HepG2 (cell line): Measurements from ENCODE around the gene CTXN1. TPM values are rescaled to one million over a fixed set of nuclear protein-coding genes. Genes with fewer than 3 reads are reported as not detected.

Experiments used
- AGO1 ChIP-seq: fragments of 200-400 bp; formaldehyde crosslinking; IDR thresholded peaks from 2 replicates; pipeline ENCODE4 v1.6.1; 2017; ENCODE audit warnings: mild to moderate bottlenecking, low read depth, low read length, moderate library complexity; ENCODE audit not compliant: poor library complexity, severe bottlenecking
- CBX2 ChIP-seq, 2 experiments: fragments of 200-600 bp in 1 of 2; sonication (generic); formaldehyde crosslinking in 1 of 2; IDR thresholded peaks; 2 replicates each; pipeline versions ENCODE4 v1.7.0 to v1.8.1; 2018 to 2022; ENCODE audit warnings: low read depth in 2 of 2, low read length in 1 of 2, mild to moderate bottlenecking in 1 of 2, missing genetic modification reagents in 1 of 2
- ELF1 ChIP-seq: sonication (generic); formaldehyde crosslinking; IDR thresholded peaks from 2 replicates; pipeline ENCODE4 v1.4.0; 2020; ENCODE audit warnings: missing genetic modification reagents
- HBP1 ChIP-seq: IDR thresholded peaks from 2 replicates; pipeline ENCODE4 v1.6.1; 2016; ENCODE audit warnings: low read depth, control low read depth
- HES4 ChIP-seq: sonication (generic); formaldehyde crosslinking; IDR thresholded peaks from 2 replicates; pipeline ENCODE4 v1.9.0; 2021; ENCODE audit warnings: mild to moderate bottlenecking, missing genetic modification reagents, borderline replicate concordance
- HIC2 ChIP-seq: sonication (generic); formaldehyde crosslinking; IDR thresholded peaks from 2 replicates; pipeline ENCODE4 v1.9.0; 2022; ENCODE audit warnings: low read depth, missing genetic modification reagents
- NFATC3 ChIP-seq: sonication (generic); formaldehyde crosslinking; IDR thresholded peaks from 2 replicates; pipeline ENCODE4 v1.5.1; 2020; ENCODE audit warnings: mild to moderate bottlenecking, missing genetic modification reagents
- POGZ ChIP-seq: sonication (generic); formaldehyde crosslinking; IDR thresholded peaks from 2 replicates; pipeline ENCODE4 v1.4.0; 2020; ENCODE audit warnings: mild to moderate bottlenecking, missing genetic modification reagents
- POLR2AphosphoS2 ChIP-seq: IDR thresholded peaks from 2 replicates; pipeline ENCODE4 v1.6.1; 2011; ENCODE audit warnings: low read depth, low read length, improper control_type of control experiment
- SNAI1 ChIP-seq: sonication (generic); formaldehyde crosslinking; IDR thresholded peaks from 2 replicates; pipeline ENCODE4 v1.5.0; 2020; ENCODE audit warnings: mild to moderate bottlenecking, missing genetic modification reagents, borderline replicate concordance
- TBX3 ChIP-seq: fragments of 450-650 bp; IDR thresholded peaks from 2 replicates; pipeline ENCODE4 v1.6.1; 2017; ENCODE audit warnings: antibody characterized with exemption, mild to moderate bottlenecking, inconsistent platforms, borderline replicate concordance
- TMF1 ChIP-seq: sonication (generic); formaldehyde crosslinking; IDR thresholded peaks from 2 replicates; pipeline ENCODE4 v1.8.1; 2022; ENCODE audit warnings: low read depth, missing genetic modification reagents
- ZFAT ChIP-seq: sonication (generic); formaldehyde crosslinking; conservative IDR thresholded peaks from 2 replicates; pipeline ENCODE4 v1.8.1; 2023; ENCODE audit warnings: missing genetic modification reagents, inconsistent platforms
- ZNF251 ChIP-seq: sonication (generic); formaldehyde crosslinking; IDR thresholded peaks from 2 replicates; pipeline ENCODE4 v1.9.0; 2021; ENCODE audit warnings: mild to moderate bottlenecking, missing genetic modification reagents
- ZNF414 ChIP-seq: sonication (generic); formaldehyde crosslinking; IDR thresholded peaks from 2 replicates; pipeline ENCODE4 v1.5.0; 2020; ENCODE audit warnings: missing genetic modification reagents
- ZNF605 ChIP-seq: sonication (generic); formaldehyde crosslinking; IDR thresholded peaks from 2 replicates; pipeline ENCODE4 v1.8.0; 2022; ENCODE audit warnings: mild to moderate bottlenecking, missing genetic modification reagents
- ZNF614 ChIP-seq: IDR thresholded peaks from 2 replicates; pipeline ENCODE4 v1.6.1; 2018; ENCODE audit warnings: missing biosample characterization, missing genetic modification reagents, inconsistent platforms, borderline replicate concordance
- ZNF615 ChIP-seq: sonication (generic); formaldehyde crosslinking; IDR thresholded peaks from 2 replicates; pipeline ENCODE4 v1.5.0; 2020; ENCODE audit warnings: mild to moderate bottlenecking, missing genetic modification reagents, borderline replicate concordance
- ZNF710 ChIP-seq: sonication (generic); formaldehyde crosslinking; IDR thresholded peaks from 2 replicates; pipeline ENCODE4 v1.5.0; 2020; ENCODE audit warnings: mild to moderate bottlenecking, missing genetic modification reagents, borderline replicate concordance
- polyA plus RNA-seq, 8 experiments: library from polyadenylated mRNA; depleted of rRNA in 3 of 8; stranded (reverse) in 7 of 8; unstranded in 1 of 8; fragments of >200 nt; fragmentation: Illumina TruSeq in 4 of 8; extraction: Trizol in 4 of 8; gene quantifications; 2 replicates each; pipeline versions ENCODE4 v1.2.1 to v1.2.3, GENCODE V29; 2011 to 2016; ENCODE audit warnings: low read depth in 4 of 8, missing spikeins in 1 of 8, mixed read lengths in 1 of 8; ENCODE audit not compliant: insufficient read depth in 1 of 8
- total RNA-seq, 5 experiments: library from RNA; depleted of rRNA; stranded (reverse); fragments of >200 nt; fragmentation: Illumina TruSeq; extraction: Trizol; gene quantifications; 2 replicates each; pipeline ENCODE4 v1.2.3, GENCODE V29; 2016; ENCODE audit warnings: low read depth in 1 of 5

CTXN1 gene
- total and polyA plus RNA-seq, 2 of the 13 experiments (the other 11 are each of a cell fraction or from before 2014, with no cell fraction given) = 0.11 TPM; not detected in 1

DNA sequence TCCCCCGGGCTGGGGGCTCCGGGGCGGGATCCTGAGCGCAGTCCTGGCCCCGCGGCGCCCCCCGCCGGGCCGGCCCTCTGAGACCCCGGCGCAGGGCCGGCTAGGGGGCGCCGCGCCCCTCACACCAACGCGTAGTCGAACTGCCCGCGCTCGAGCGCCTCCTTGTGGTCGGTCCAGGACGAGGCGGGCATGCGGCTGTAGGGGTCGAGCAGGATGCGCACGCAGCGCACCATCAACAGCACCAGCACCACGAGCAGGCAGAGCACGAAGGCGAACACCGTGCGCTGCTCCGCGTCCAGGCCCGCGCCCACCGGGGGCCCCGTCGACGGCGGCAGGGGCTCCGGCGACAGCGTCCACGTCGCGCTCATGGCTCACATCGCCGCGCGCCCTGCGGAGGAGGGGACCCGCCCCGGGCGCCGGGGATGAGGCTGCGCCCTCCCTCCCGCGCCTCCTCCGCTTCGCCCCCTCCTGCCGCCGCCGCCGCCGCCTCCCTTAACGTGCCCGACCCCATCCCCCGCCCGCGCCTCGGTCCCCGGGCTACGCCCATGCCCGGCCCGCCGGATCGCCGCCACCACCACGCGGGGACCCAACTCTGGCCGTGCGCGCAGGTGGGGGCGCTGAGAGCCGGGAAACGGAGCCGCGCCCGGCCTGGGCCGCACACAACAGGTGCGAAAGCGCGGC lies 624 bp downstream of the CTXN1 start (continued):
- TF ChIP-seq HBP1 (CRISPR knock-in tag) = no peak
- 0 out of 2 replicates have a peak, but pooled peaks have one; percentile 46 for TF ChIP-seq HES4 (CRISPR knock-in tag)
- no peak for TF ChIP-seq HIC2 (CRISPR knock-in tag)
- no peak for TF ChIP-seq ZNF614
- no peak for TF ChIP-seq ZNF251 (CRISPR knock-in tag)
- no peak for TF ChIP-seq ZNF710 (CRISPR knock-in tag)
- TF ChIP-seq NFATC3 (CRISPR knock-in tag) = no peak
- TF ChIP-seq ZNF615 (CRISPR knock-in tag) = no peak
- TF ChIP-seq ZNF414 = peak; percentile 58; the same call in 1 of the 2 replicates
- 0 out of 2 replicates have a peak, but pooled peaks have one; percentile 34 for TF ChIP-seq TMF1 (CRISPR knock-in tag)
- TF ChIP-seq SNAI1 (CRISPR knock-in tag) = no peak
- no peak for TF ChIP-seq AGO1
- TF ChIP-seq POLR2AphosphoS2 = no peak
- TF ChIP-seq ZFAT = no peak
- no peak for TF ChIP-seq ELF1
- no peak for TF ChIP-seq POGZ (CRISPR knock-in tag)
- TF ChIP-seq CBX2 (IDR thresholded peaks at IDR 0.05; ENCODE audit: low read depth, low read length) = no peak
- TF ChIP-seq CBX2 (CRISPR knock-in tag; IDR thresholded peaks at IDR 0.05; ENCODE audit: low read depth) = no peak
- TF ChIP-seq TBX3 = no peak
- TF ChIP-seq ZNF605 (CRISPR knock-in tag) = no peak
